ENCODE measurements around the gene CPLANE2. TPM values are rescaled to one million over a fixed set of nuclear protein-coding genes. Genes with fewer than 3 reads are reported as not detected.
"Not testable (repeated sequence)": the region's sequence is repeated elsewhere in the genome, so short reads cannot be mapped to it uniquely, and the experiment has no call there.

CPLANE2 gene
- total RNA-seq, 1 experiment from 2014 or later: 5.0 TPM

- H3K36me3 Mint-ChIP-seq: no peaks in the 10 kb centered on the region
- peak overlapping the region; percentile 79 for H3K4me3 Mint-ChIP-seq
- ChIA-PET POLR2A (interaction anchor here (1.8 kb wide), 1 partner anchor 14 kb away, joined by 6 read pairs; the partner anchor contains the start of gene ARHGEF19), CTCF (interaction anchor here (1.3 to 3.4 kb wide), 6 partner anchors 8 to 167 kb away, joined by 3 to 26 read pairs (median 8); partner anchors contain the start of genes ARHGEF19 and CPLANE2)
- TF ChIP-seq SP1 (CRISPR knock-in tag; conservative IDR thresholded peaks at IDR 0.05) (no peak), SMAD4 (CRISPR knock-in tag; IDR thresholded peaks at IDR 0.05) (no peak), ZNF121 (CRISPR knock-in tag; IDR thresholded peaks at IDR 0.05) (no peak), ZNF232 (CRISPR knock-in tag; IDR thresholded peaks at IDR 0.05) (no peak), ZNF512 (CRISPR knock-in tag; IDR thresholded peaks at IDR 0.05; ENCODE audit: borderline replicate concordance) (no peak), CREB1 (CRISPR knock-in tag; IDR thresholded peaks at IDR 0.05) (no peak)
- H3K27me3 Mint-ChIP-seq (ENCODE audit: low read depth): peaks cover 66% of the 10 kb centered on the region
- ATAC-seq: no peak
- no peak overlapping the region for H3K27ac Mint-ChIP-seq
- H3K9me3 Mint-ChIP-seq: no peaks in the 10 kb centered on the region
- H3K4me1 Mint-ChIP-seq: peaks cover 23% of the 10 kb centered on the region
- no peak for DNase-seq (ENCODE audit: low spot score)
Observed at GRCh38 chr1:16226129-16226489, 10.9 kb downstream of the CPLANE2 start.

GRCh38 chr1:16224472-16224871 is 12.5 kb downstream of the CPLANE2 start:
- ATAC-seq (no peak), DNase-seq (ENCODE audit: low spot score) (no peak)
- Mint-ChIP-seq H3K4me1 (peaks cover 23% of the 10 kb centered on the region), H3K27ac (no peak overlapping the region), H3K36me3 (no peaks in the 10 kb centered on the region), H3K9me3 (no peaks in the 10 kb centered on the region), H3K4me3 (no peak overlapping the region), H3K27me3 (ENCODE audit: low read depth) (peaks cover 72% of the 10 kb centered on the region)
- POLR2A ChIA-PET: no interaction called here
- TF ChIP-seq, protein P1, sequence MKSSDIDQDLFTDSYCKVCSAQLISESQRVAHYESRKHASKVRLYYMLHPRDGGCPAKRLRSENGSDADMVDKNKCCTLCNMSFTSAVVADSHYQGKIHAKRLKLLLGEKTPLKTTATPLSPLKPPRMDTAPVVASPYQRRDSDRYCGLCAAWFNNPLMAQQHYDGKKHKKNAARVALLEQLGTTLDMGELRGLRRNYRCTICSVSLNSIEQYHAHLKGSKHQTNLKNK (CRISPR knock-in tag; IDR thresholded peaks at IDR 0.05): no peak
- TF ChIP-seq, protein P2, sequence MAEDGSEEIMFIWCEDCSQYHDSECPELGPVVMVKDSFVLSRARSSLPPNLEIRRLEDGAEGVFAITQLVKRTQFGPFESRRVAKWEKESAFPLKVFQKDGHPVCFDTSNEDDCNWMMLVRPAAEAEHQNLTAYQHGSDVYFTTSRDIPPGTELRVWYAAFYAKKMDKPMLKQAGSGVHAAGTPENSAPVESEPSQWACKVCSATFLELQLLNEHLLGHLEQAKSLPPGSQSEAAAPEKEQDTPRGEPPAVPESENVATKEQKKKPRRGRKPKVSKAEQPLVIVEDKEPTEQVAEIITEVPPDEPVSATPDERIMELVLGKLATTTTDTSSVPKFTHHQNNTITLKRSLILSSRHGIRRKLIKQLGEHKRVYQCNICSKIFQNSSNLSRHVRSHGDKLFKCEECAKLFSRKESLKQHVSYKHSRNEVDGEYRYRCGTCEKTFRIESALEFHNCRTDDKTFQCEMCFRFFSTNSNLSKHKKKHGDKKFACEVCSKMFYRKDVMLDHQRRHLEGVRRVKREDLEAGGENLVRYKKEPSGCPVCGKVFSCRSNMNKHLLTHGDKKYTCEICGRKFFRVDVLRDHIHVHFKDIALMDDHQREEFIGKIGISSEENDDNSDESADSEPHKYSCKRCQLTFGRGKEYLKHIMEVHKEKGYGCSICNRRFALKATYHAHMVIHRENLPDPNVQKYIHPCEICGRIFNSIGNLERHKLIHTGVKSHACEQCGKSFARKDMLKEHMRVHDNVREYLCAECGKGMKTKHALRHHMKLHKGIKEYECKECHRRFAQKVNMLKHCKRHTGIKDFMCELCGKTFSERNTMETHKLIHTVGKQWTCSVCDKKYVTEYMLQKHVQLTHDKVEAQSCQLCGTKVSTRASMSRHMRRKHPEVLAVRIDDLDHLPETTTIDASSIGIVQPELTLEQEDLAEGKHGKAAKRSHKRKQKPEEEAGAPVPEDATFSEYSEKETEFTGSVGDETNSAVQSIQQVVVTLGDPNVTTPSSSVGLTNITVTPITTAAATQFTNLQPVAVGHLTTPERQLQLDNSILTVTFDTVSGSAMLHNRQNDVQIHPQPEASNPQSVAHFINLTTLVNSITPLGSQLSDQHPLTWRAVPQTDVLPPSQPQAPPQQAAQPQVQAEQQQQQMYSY (CRISPR knock-in tag; IDR thresholded peaks at IDR 0.05): no peak
- TF ChIP-seq, protein P3, sequence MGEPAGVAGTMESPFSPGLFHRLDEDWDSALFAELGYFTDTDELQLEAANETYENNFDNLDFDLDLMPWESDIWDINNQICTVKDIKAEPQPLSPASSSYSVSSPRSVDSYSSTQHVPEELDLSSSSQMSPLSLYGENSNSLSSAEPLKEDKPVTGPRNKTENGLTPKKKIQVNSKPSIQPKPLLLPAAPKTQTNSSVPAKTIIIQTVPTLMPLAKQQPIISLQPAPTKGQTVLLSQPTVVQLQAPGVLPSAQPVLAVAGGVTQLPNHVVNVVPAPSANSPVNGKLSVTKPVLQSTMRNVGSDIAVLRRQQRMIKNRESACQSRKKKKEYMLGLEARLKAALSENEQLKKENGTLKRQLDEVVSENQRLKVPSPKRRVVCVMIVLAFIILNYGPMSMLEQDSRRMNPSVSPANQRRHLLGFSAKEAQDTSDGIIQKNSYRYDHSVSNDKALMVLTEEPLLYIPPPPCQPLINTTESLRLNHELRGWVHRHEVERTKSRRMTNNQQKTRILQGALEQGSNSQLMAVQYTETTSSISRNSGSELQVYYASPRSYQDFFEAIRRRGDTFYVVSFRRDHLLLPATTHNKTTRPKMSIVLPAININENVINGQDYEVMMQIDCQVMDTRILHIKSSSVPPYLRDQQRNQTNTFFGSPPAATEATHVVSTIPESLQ (CRISPR knock-in tag; IDR thresholded peaks at IDR 0.05): no peak
- TF ChIP-seq GTF2I (CRISPR knock-in tag; conservative IDR thresholded peaks at IDR 0.05): no peak
- TF ChIP-seq, protein P4, sequence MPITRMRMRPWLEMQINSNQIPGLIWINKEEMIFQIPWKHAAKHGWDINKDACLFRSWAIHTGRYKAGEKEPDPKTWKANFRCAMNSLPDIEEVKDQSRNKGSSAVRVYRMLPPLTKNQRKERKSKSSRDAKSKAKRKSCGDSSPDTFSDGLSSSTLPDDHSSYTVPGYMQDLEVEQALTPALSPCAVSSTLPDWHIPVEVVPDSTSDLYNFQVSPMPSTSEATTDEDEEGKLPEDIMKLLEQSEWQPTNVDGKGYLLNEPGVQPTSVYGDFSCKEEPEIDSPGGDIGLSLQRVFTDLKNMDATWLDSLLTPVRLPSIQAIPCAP (CRISPR knock-in tag; IDR thresholded peaks at IDR 0.05): no peak
- no peak for TF ChIP-seq ZNF232 (CRISPR knock-in tag; IDR thresholded peaks at IDR 0.05)
- no peak for TF ChIP-seq NR2C2 (CRISPR knock-in tag; IDR thresholded peaks at IDR 0.05)
- TF ChIP-seq RORB (CRISPR knock-in tag; IDR thresholded peaks at IDR 0.05): no peak
- no peak for TF ChIP-seq TEAD1 (CRISPR knock-in tag; IDR thresholded peaks at IDR 0.05)
- TF ChIP-seq USF2 (CRISPR knock-in tag; IDR thresholded peaks at IDR 0.05): no peak
- TF ChIP-seq, protein P5, sequence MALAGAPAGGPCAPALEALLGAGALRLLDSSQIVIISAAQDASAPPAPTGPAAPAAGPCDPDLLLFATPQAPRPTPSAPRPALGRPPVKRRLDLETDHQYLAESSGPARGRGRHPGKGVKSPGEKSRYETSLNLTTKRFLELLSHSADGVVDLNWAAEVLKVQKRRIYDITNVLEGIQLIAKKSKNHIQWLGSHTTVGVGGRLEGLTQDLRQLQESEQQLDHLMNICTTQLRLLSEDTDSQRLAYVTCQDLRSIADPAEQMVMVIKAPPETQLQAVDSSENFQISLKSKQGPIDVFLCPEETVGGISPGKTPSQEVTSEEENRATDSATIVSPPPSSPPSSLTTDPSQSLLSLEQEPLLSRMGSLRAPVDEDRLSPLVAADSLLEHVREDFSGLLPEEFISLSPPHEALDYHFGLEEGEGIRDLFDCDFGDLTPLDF (CRISPR knock-in tag; IDR thresholded peaks at IDR 0.05): no peak
- TF ChIP-seq KAT7 (CRISPR knock-in tag; IDR thresholded peaks at IDR 0.05; ENCODE audit: borderline replicate concordance): no peak
- CTCF ChIA-PET: no interaction called here

DNA sequence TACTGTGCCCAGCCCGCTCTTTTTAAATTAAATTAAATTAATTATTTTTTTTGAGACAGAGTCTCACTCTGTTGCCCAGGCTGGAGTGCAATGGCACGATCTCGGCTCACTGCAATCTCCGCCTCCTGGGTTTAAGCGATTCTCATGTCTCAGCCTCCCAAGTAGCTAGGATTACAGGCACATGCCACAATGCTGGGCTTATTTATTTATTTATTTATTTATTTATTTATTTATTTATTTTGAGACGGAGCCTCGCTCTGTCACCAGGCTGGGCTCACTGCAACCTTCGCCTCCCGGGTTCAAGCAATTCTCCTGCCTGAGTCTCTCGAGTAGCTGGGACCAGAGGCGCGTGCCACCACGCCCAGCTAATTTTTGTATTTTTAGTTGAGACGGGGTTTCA is 14.3 kb downstream of the CPLANE2 start:
- ATAC-seq; DNase-seq (ENCODE audit: low spot score); H3K36me3 Mint-ChIP-seq; CTCF ChIA-PET; POLR2A ChIA-PET; H3K9me3 Mint-ChIP-seq; H3K4me3 Mint-ChIP-seq; H3K27ac Mint-ChIP-seq: not testable (repeated sequence)
- Mint-ChIP-seq H3K4me1 (peaks cover 17% of the 10 kb centered on the region), H3K27me3 (ENCODE audit: low read depth) (peaks cover 65% of the 10 kb centered on the region)

Measured in WTC11 (cell line).